HG02678 (cell line): Measurements from ENCODE around the gene GABBR2.

ENCODE experiments used
- ATAC-seq: cut with Tn5 transposase; IDR thresholded peaks from one replicate; pipeline ENCODE4 v1.9.1; 2021; ENCODE audit warnings: mild to moderate bottlenecking, moderate library complexity; ENCODE audit not compliant: unreplicated experiment

Gene GABBR2

GRCh38 chr9:98551511-98552286, 157.0 kb downstream of the GABBR2 start:
- no peak for ATAC-seq

- no peak for ATAC-seq
These were observed 158.4 kb downstream of the GABBR2 start for GRCh38 chr9:98550206-98550820.

- ATAC-seq = no peak
These were observed 159.3 kb downstream of the GABBR2 start for GRCh38 chr9:98549401-98549800.

GRCh38 chr9:98547606-98548005, 161.1 kb downstream of the GABBR2 start:
- ATAC-seq = no peak

- no peak for ATAC-seq
These were observed 163.7 kb downstream of the GABBR2 start for GRCh38 chr9:98545021-98545420.

- no peak for ATAC-seq
These were observed 167.0 kb downstream of the GABBR2 start for GRCh38 chr9:98541684-98542230.

GRCh38 chr9:98540476-98540875, 168.3 kb downstream of the GABBR2 start:
- ATAC-seq = no peak

GRCh38 chr9:98539954-98540353, 168.8 kb downstream of the GABBR2 start:
- no peak for ATAC-seq

- no peak for ATAC-seq
These were observed 170.1 kb downstream of the GABBR2 start for GRCh38 chr9:98538626-98539031.

- ATAC-seq = no peak
These were observed 170.5 kb downstream of the GABBR2 start for GRCh38 chr9:98538203-98538602.

GRCh38 chr9:98536542-98537173, 172.1 kb downstream of the GABBR2 start:
- ATAC-seq = no peak

- no peak for ATAC-seq
These were observed 174.9 kb downstream of the GABBR2 start for GRCh38 chr9:98533866-98534265.

- no peak for ATAC-seq
These were observed 175.6 kb downstream of the GABBR2 start for GRCh38 chr9:98533132-98533531.

- ATAC-seq = no peak
These were observed 176.2 kb downstream of the GABBR2 start for GRCh38 chr9:98532574-98532973.

GRCh38 chr9:98532147-98532546, 176.6 kb downstream of the GABBR2 start:
- no peak for ATAC-seq

- no peak for ATAC-seq
These were observed 177.8 kb downstream of the GABBR2 start for GRCh38 chr9:98530806-98531386.

GRCh38 chr9:98530275-98530674, 178.5 kb downstream of the GABBR2 start:
- ATAC-seq = no peak

GRCh38 chr9:98529841-98530240, 178.9 kb downstream of the GABBR2 start:
- no peak for ATAC-seq

- ATAC-seq = no peak
These were observed 185.4 kb downstream of the GABBR2 start for GRCh38 chr9:98523231-98523901.

GRCh38 chr9:98522487-98522886, 186.2 kb downstream of the GABBR2 start:
- no peak for ATAC-seq

- no peak for ATAC-seq
These were observed 187.6 kb downstream of the GABBR2 start for GRCh38 chr9:98521141-98521540.
